Gastrocnemius medialis (tissue), 4 donors: ENCODE data around the gene GUCY1A1. TPM values are rescaled to one million over a fixed set of nuclear protein-coding genes. Genes with fewer than 3 reads are reported as not detected.

ENCODE experiments used
- ATAC-seq, 2 donors: fragments of 150-250 bp; one replicate each; pipeline ENCODE4 v1.9.1; 2016
- DNase-seq, 2 donors: peaks; one replicate each; pipeline ENCODE4 v3.0.0-alpha.2; 2019
- H3K27ac ChIP-seq, 4 donors: fragments of 200-600 bp; sonication (generic); 1 replicate in 1 of 4; 2 replicates in 3 of 4; pipeline ENCODE4 v1.5.1; 2016 to 2018; ENCODE audit warnings: mild to moderate bottlenecking in 2 of 4, moderate library complexity in 1 of 4
- H3K27me3 ChIP-seq, 3 donors: fragments of 200-600 bp; sonication (generic) in 2 of 3; 1 replicate in 1 of 3; 2 replicates in 2 of 3; pipeline versions ENCODE4 v1.5.1 to v1.6.0; 2016 to 2019; ENCODE audit warnings: mild to moderate bottlenecking in 1 of 3, moderate library complexity in 1 of 3
- H3K36me3 ChIP-seq, 2 donors: fragments of 200-600 bp; sonication (generic) in 1 of 2; one replicate each; pipeline ENCODE4 v1.5.1; 2017 to 2018
- H3K4me1 ChIP-seq, 2 donors: fragments of 200-600 bp; sonication (generic) in 1 of 2; one replicate each; pipeline ENCODE4 v1.5.1; 2016 to 2017; ENCODE audit warnings: mild to moderate bottlenecking in 2 of 2
- H3K4me3 ChIP-seq, 4 donors: fragments of 200-600 bp; sonication (generic) in 3 of 4; 1 replicate in 1 of 4; 2 replicates in 3 of 4; pipeline ENCODE4 v1.5.1; 2016 to 2019; ENCODE audit warnings: mild to moderate bottlenecking in 2 of 4
- H3K9me3 ChIP-seq, 3 donors: fragments of 200-600 bp; sonication (generic) in 2 of 3; 1 replicate in 1 of 3; 2 replicates in 2 of 3; pipeline ENCODE4 v1.5.1; 2016 to 2019
- CTCF ChIP-seq, 5 experiments: fragments of 450-650 bp in 3 of 5; fragments of 200-600 bp in 2 of 5; sonication (generic) in 2 of 5; IDR thresholded peaks in 4 of 5; conservative IDR thresholded peaks in 1 of 5; 1 replicate in 4 of 5; 2 replicates in 1 of 5; pipeline ENCODE4 v1.5.1; 2016 to 2019; ENCODE audit warnings: antibody characterized with exemption in 5 of 5, mild to moderate bottlenecking in 3 of 5, moderate library complexity in 3 of 5
- POLR2A ChIP-seq, 2 donors: fragments of 450-650 bp; IDR thresholded peaks; one replicate each; pipeline ENCODE4 v1.6.1; 2017; ENCODE audit warnings: antibody characterized with exemption in 2 of 2, mild to moderate bottlenecking in 2 of 2, moderate library complexity in 2 of 2
- in situ Hi-C, 4 donors: fragments of 200-750 bp; cut with MboI; loops; one replicate each; pipeline versions ENCODE4 v1.15.0 to v1.8.0; 2017; ENCODE audit warnings: low sequenced_read_pairs in 4 of 4
- intact Hi-C: fragments of 100-400 bp; cut with DNase I; formaldehyde crosslinking; loops from one replicate; pipeline ENCODE4 v1.15.1; 2023; ENCODE audit warnings: low total_unique reads
- total RNA-seq, 4 donors: library from RNA; depleted of rRNA; stranded (reverse); fragments of >200 nt; gene quantifications; one replicate each; pipeline versions ENCODE4 v1.1.0 to v1.2.3, GENCODE V29; 2016

The GUCY1A1 gene
- total RNA-seq, 4 donors from 2014 or later: 5.8 to 15.5 (median 9.6) TPM

DNA sequence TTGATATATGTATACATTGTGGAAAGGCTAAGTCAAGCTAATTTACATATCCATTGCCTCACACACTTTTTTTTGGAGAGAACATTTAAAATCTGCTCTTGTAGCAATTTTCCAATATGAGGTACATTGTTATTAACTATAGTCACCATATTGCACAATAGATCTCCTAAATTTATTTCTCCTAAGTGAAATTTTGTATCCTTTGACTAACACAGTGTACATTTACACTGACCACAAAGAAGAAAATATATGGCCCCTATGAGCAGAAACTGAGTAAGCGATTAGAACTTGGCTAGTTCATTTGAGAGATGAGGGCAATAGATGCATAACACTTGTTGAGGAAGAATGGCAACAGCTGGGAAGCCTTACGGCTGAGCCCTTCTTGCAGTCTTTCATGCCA lies 71.9 kb downstream of the GUCY1A1 start:
- in situ Hi-C loops: no loop called here
- ATAC-seq: no peak

GRCh38 chr4:155741546-155741945 lies 74.9 kb downstream of the GUCY1A1 start:
- H3K27me3 ChIP-seq: no peaks in the 10 kb centered on the region
- TF ChIP-seq POLR2A (IDR thresholded peaks at IDR 0.05): no peak
- TF ChIP-seq CTCF (IDR thresholded peaks at IDR 0.05 in 4 of 5, conservative IDR thresholded peaks at IDR 0.05 in 1 of 5): no peak
- no peak overlapping the region for H3K4me3 ChIP-seq
- ATAC-seq (no peak), DNase-seq (no peak)
- no peaks in the 10 kb centered on the region for H3K9me3 ChIP-seq
- in situ Hi-C loops (no loop called here), intact Hi-C loops (no loop called here)
- no peaks in the 10 kb centered on the region for H3K36me3 ChIP-seq
- H3K27ac ChIP-seq: no peak overlapping the region
- no peaks in the 10 kb centered on the region for H3K4me1 ChIP-seq

More for the DNA sequence above, 71.9 kb downstream of the GUCY1A1 start:
- Histone ChIP-seq H3K9me3 (no peaks in the 10 kb centered on the region), H3K27ac (no peak overlapping the region), H3K4me1 (no peaks in the 10 kb centered on the region), H3K4me3 (no peak overlapping the region), H3K36me3 (no peaks in the 10 kb centered on the region), H3K27me3 (no peaks in the 10 kb centered on the region)
- intact Hi-C loops: no loop called here
- TF ChIP-seq POLR2A (IDR thresholded peaks at IDR 0.05): no peak
- TF ChIP-seq CTCF (IDR thresholded peaks at IDR 0.05 in 4 of 5, conservative IDR thresholded peaks at IDR 0.05 in 1 of 5): no peak
- DNase-seq: no peak

GRCh38 chr4:155742310-155743015 lies 75.8 kb downstream of the GUCY1A1 start:
- intact Hi-C loops: no loop called here
- no peak for ATAC-seq
- Histone ChIP-seq H3K27ac (no peak overlapping the region), H3K9me3 (no peaks in the 10 kb centered on the region), H3K4me1 (no peaks in the 10 kb centered on the region), H3K36me3 (no peaks in the 10 kb centered on the region), H3K27me3 (no peaks in the 10 kb centered on the region), H3K4me3 (no peak overlapping the region)
- TF ChIP-seq CTCF (IDR thresholded peaks at IDR 0.05 in 4 of 5, conservative IDR thresholded peaks at IDR 0.05 in 1 of 5) (no peak), POLR2A (IDR thresholded peaks at IDR 0.05) (no peak)
- DNase-seq: no peak
- in situ Hi-C loops: no loop called here

- DNase-seq: no peak
- H3K36me3 ChIP-seq: no peaks in the 10 kb centered on the region
- H3K27me3 ChIP-seq: no peaks in the 10 kb centered on the region
- no peak for ATAC-seq
- TF ChIP-seq CTCF (IDR thresholded peaks at IDR 0.05 in 4 of 5, conservative IDR thresholded peaks at IDR 0.05 in 1 of 5) (no peak), POLR2A (IDR thresholded peaks at IDR 0.05) (no peak)
- H3K4me1 ChIP-seq: no peaks in the 10 kb centered on the region
- in situ Hi-C loops: no loop called here
- intact Hi-C loops: no loop called here
- no peak overlapping the region for H3K4me3 ChIP-seq
- H3K9me3 ChIP-seq: no peaks in the 10 kb centered on the region
- no peak overlapping the region for H3K27ac ChIP-seq
Measured at GRCh38 chr4:155745984-155746383, 79.3 kb downstream of the GUCY1A1 start.

- H3K36me3 ChIP-seq: no peaks in the 10 kb centered on the region
- ATAC-seq (no peak), DNase-seq (no peak)
- intact Hi-C loops: no loop called here
- no peak overlapping the region for H3K27ac ChIP-seq
- no peak for TF ChIP-seq POLR2A (IDR thresholded peaks at IDR 0.05)
- no peak for TF ChIP-seq CTCF (IDR thresholded peaks at IDR 0.05 in 4 of 5, conservative IDR thresholded peaks at IDR 0.05 in 1 of 5)
- H3K27me3 ChIP-seq: no peaks in the 10 kb centered on the region
- in situ Hi-C loops: no loop called here
- H3K4me1 ChIP-seq: no peaks in the 10 kb centered on the region
- no peaks in the 10 kb centered on the region for H3K9me3 ChIP-seq
- H3K4me3 ChIP-seq: no peak overlapping the region
Measured at GRCh38 chr4:155748039-155748438, 81.4 kb downstream of the GUCY1A1 start.
